ENCODE measurements around the gene KDELR3.
"Not testable (repeated sequence)": the region's sequence is repeated elsewhere in the genome, so short reads cannot be mapped to it uniquely, and the experiment has no call there.

The KDELR3 gene

DNA sequence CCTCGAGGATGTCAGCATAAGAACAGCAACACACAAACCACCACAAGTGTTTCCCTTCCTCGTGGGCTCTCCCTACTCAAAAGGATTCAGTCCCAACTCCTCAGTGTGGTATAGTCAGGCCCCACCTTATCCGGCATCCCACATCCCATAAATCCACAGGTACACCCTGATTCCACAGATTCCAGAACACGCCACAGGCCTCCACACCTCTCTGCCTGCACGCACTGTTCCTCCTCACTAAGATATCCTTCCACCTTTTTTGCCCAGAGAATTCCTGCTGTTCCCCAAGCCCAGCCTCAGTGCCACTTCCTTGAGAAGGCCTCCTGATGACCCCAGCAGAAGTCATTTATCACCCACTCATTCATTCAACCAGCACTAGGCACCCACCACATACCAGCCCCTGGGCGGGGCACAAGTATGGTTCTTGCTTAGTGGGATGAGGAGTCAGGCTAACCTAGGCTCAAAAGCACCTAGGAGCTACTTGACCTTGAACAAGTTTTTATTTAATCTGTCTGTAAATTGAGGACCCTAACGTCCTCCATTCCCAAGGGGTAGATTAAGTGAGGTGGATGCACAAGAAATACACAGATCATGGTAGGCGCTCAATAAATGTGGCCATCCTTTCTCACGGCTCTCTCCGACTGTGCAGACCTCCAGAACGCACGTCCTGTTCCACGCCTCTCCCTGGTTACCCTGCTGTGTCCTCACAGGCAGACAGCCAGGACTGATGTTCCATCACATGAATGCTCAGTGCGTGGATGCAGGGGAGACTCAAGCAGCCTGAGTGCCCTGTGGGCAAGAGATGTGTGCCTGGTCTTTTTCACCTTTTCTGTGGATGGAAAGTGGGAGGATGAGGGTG lies 10.8 kb upstream of the KDELR3 start:
- DNase-seq: no peak

DNA sequence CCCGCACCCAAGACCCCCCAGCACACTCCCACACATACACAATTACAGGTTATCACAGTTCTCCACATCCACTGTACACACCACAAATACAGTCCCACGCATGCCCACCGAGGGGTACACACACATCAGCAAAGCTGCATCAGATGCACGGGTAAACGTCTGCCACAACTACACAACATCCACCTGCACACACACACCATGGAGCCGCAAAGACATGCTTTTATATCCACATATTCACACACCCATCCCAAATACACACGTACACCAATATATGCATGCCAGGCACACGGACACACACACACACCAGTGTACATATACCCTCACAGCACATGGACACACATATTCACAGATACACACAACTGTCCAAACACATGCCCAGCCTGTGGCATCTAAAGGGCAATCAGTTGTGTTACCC lies 7.5 kb upstream of the KDELR3 start:
- no peak for DNase-seq

DNA sequence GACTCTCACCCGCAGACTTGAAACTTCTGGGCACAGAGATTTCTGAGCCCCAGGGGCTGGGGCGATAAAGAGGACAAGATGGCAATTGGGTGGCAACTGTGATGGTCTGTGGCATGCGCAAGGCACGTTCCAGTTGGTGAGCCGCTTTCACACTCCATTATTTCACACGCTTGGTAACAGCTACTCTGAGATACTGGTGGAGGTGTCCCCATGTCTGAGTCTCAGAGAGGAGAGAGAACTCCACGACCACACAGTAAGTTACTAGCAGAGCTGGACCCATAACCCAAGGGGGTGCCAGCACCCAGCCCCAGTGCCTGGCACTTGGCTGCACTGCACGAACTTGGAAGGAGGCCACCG lies 6.9 kb upstream of the KDELR3 start:
- no peak for DNase-seq

DNA sequence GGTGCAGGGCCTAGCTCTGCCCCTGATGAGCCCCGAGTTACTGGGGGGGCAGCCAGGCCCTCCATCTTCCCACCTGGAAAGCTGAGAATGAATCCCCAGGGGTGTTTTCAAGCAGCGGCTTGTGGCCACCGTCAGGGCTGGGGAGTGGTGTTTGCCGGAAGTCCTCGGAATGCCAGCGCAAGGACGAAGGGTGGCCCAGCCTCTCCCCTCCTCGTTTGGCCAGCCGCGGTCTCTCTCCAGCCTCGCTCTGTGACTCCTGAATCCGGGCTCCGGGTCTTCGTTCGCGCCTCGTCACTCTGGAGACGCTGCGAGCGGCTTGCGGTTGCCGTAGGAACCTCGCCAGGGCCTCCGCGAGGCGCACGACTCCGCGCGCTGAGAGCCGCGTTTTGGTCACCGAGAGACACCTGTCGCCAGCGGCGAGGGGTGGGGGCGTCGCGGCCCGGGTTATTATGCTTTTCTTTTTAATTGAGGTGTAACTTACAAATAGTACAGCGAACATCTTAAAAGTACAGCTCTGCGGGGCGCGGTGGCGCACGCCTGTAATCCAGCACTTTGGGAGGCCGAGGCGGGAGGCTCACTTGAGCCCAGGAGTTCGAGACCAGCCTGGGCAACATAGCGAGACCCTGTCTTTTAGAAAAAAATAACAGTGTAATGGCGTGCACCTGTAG lies 6.3 kb upstream of the KDELR3 start:
- peak; percentile 35 for DNase-seq

DNA sequence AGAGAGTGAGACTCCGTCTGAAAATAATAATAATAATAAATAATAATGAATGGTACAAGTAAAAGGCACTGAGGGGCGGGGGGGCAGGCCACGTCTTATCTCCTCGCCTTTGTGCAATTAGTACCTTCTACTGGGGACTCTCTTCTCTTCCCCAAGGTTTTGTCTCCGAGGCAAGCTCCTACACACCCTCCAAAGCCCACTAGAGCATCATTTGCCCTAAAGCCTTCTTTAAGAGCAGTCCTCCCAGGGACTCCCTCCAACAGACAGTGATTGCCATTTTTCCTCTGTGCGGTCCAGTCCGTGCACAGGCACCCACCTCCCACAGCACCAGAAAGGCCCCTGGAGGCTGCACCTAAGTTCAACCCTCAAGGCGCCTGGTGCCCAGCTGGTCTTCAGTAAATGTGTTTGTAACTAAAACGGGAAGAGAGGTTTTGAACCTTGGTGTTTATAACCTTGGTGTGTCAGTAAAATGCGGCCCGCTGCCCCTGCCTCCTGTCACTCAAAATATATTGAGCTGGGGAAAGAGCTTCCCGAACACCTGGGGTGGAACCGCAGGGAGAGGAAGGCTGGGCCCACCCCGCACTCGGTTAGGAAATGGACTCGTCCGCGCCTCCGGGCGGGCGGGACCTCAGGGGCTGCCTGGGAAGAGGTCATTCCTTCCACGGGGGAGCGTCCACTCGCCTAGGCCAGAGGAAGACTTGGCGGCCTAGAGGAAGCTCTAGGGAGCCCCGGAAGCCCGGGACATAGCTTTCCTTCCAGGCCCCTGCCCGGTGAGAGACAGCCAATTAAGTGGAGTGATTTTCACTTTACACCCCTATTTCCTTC lies 4.7 kb upstream of the KDELR3 start:
- no peak for DNase-seq

DNA sequence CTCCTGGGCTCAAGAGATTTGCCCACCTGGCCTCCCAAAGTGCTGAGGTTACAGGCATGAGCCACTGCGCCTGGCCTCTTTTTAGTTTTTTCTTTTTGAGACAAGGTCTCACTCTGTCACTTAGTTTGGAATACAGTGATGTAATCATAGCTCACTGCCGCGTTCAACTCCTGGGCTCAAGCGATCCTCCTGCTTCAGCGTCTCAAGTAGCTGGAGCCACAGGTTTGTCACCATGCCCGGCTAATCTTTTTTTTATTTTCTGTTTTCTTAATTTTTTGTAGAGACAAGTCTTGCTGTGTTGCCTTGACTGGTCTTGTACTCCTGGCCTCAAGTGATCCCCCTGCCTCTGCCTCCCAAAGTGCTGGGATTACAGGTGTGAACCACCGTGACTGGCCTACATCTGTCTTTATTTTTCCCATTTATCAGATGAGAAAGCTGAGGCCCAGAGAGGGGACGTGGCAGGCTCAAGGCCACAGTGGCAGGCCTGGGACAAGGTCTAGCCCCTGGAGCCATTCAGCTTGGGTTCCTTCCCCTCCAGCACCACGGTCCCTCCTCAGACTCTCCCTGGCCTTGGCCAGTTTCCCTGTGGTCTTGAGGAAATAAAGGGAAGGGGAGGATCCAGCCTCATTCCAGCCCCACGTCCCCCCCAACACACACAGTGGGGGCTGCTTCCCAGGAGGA lies 2.8 kb upstream of the KDELR3 start:
- no peak for DNase-seq

DNA sequence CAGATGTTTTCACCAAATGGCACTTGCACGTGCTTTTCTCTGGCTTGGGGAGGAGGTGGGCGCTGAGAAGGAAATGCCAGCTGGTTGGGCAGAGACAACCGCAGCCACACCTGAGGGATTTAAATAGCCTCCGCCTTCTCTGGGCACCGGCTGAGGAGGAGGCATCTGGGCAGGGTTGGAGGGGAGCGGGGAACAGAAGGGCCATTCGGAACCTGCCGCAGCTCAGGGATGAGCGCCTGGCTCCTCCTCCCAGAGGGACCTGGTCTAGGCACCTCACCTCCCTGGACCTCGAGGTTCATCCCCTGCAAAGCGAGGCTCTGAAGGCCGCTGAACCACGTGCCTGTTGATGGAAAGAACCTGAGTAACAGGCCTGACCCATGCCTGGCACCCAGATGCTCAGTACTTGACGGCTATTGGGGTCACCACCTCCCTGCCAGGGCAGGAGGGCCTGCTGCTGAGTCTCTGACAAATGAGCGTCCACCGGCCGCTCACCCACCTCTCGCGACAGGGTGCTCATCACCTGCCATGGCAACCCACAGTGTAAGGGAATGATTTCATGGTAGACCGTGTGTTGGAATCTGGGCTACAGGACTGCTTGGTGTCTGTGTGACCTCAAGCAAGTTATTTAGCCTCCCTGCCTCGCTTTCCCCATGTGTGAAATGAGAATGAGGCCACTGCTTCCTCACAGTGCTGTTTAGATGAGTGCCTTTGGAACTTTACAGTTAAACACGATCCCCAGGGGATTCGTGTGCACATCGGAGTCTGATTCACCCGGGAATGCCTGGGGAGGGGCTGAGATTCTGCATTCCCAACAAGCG lies 2.0 kb upstream of the KDELR3 start:
- no peak for DNase-seq

DNA sequence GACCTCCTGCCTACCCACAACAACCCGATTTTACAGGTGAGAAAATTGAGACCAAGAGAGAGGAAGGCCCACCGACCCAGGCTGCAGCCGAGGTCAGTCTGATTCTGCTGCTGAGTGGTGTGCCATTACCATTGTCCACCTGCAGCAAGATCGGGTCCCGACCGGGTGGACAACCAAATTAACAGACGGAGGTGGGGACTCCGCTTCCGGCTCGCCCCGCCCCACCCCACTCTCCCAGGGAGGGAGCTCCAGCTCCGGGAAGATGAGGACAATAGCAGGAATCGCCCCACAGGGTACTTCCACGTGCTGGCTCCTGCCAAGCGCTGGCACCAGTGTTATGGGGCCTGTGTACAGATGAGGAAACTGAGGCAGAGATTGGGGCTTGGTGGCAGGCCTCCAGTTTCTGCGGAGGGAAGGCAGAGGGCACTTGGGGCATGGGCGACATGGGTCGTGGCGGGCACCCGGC lies 425 bp upstream of the KDELR3 start:
- DNase-seq: no peak

DNA sequence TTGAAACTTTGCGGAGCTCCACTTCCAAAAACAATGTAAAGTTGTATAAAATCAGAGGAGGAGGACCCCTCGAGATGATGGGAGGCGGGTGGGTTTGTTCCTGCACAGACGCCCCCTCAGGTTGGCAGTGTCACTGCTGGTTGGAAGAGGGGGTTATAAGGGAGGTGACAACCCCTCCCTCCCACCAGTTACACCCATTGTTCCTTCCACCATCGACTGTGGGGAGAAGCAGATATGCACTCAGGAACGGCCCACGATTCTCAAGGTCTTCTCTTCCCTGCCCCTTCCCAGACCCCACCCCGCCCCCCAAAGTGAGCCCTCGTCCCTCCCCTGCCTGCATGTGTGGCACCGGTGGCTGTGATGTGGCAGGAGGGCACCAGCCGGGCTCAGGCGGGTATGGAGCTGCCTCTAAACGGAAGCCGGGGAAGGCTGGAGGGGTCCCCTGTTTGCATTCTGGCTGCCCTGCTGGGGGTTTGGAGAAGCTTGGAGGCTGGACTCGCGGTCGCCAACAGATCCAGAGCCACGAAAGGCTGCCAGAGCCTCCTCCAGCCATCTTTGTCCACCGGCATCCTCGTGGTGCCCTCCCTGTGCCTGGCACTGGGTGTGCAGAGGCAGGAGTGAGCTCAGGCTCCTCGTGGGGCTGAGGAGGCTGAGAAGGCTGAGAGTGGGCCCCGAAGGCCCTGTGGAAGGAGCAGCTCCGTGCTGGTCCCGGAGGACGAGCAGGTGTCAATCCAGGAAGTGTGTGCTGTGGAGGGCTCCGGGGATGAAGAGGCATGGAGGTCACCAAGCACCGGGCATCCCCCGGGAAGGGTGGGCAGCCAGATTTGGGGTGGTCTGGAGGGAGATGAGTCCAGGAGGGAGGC lies 778 bp downstream of the KDELR3 start:
- DNase-seq: no peak

DNA sequence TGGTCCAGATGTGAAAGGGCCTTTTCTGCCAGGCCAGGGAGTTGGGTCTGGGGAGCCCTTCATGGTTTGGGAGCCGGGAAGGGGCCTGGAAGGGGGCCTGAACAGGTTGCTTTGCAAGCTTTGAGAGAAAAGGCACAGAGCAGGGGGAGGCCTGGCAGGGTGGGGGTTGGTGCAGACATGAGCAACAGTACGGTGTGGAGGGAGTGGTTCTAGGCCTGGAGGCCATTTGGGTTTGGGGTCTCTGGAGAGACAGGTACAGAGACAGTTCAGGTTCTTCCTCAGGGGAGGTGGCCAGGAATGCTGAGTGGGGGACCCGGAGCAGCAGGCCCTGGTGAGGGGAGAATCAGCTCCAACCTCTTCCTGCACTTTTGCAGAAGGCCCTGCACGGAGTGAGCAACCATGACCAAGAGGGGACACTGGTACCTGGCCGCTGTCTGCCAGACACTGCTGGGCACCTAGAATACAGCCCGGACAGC lies 1.4 kb downstream of the KDELR3 start:
- DNase-seq: no peak

DNA sequence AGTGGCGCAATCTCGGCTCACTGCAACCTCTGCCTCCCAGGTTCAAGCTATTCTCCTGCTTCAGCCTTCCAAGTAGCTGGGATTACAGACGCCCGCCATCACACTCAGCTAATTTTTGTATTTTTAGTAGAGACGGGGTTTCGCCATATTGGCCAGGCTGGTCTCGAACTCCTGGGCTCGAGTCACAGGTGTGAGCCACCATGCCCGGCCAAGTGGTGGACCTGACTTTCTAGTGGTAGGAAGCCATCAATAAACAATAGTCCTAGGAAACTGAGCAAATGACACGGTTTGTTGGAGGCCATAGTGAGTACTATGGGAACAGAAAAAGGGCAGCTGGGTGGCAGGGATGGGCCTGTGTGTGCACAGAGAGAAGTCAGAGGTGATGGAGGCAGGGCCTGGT lies 2.3 kb downstream of the KDELR3 start:
- not testable (repeated sequence) for DNase-seq

DNA sequence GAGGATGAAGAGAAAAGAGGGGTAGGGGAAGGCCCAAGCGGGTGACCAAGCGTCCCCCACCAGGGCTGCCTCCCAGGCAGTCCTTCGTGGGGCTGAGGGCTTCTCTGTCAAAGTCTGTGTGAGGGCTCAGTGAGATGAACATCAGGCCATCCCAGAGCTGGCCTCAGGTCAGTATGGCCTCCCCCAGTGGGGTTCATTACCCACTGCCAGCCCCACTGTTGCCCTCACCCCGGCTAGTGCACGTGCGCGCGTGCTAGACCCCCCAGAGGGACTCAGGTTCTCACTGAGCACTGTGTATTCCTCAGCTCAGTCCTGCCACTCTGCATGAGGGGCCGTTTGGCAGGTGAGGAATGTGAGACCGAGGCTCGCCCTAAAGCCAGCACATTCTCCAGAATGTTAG lies 3.3 kb downstream of the KDELR3 start:
- no peak for DNase-seq

DNA sequence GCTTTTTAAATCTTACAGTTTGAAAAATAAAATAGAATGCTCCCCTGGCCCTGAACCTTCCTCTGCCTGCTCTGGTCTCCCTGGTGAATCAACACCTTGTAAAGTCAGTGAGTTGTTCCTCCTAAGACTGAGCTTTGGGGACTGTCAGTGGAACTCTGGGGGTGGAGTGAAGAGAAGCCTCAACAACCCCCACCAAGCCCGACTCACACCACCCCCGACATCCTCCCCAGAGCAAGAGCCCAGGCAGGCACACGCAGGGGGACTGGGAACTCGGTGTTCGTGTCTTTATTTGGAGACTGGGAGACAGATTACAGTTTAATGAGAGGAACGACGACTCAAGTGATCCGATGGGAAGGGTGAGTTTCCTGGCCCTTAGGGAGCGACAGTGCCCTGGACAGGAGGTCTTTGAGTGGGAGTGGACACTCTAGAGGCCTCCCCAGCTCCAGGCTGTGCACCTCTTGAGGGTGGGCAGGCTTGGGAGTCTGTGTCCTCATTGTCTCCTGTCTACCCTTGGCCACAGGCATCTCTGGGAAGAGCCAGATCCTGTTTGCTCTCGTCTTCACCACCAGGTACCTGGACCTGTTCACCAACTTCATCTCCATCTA lies 6.2 kb downstream of the KDELR3 start:
- DNase-seq: no peak

DNA sequence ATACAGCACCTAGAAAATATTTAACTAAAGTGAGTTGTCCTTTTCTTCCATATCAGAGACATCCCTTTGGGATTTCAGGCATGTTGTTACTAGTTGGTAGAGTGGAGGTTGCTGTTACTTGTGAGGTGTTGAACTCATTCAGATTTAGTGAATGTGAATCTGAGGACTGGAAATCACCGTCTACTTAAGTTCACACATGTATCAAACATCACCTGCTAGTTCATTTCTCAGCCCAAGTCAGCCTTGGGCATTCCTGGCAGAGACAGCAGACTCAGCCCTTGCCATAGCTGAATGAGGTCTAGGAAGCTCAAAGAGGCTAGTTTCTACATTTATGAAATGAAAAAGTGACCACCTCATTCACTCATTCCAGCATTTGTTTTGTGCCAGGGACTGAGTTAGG lies 9.7 kb downstream of the KDELR3 start:
- no peak for DNase-seq

DNA sequence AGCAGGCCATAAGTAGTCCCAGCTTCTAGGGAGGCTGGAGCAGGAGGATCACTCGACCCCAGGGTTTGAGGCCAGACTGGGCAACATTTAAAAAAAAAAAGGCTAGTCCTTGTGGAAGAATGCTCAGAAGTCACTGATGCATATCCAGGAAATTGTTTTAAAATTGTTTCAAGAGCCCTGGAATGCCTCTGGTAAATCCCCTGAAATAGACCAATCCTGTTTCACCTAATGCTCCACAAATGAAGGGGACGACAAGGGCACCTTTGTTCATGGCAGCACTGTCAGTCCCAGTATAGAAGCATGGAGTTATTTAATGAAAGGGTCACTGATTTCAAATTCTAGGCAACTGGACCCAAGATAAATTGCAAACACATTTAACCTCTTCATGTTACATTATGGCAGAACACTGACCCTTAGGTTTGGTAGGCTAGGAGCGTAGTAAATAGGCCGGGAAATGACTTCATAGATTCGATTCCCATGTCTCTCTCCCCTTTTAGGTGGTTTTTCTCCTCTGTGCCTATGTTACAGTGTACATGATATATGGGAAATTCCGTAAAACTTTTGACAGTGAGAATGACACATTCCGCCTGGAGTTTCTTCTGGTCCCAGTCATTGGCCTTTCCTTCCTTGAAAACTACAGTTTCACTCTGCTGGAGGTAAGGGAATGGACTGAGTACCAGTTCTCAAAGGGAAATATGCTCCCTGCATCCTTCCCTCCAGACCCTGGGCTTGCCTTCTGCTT lies 11.4 kb downstream of the KDELR3 start:
- DNase-seq: no peak

DNA sequence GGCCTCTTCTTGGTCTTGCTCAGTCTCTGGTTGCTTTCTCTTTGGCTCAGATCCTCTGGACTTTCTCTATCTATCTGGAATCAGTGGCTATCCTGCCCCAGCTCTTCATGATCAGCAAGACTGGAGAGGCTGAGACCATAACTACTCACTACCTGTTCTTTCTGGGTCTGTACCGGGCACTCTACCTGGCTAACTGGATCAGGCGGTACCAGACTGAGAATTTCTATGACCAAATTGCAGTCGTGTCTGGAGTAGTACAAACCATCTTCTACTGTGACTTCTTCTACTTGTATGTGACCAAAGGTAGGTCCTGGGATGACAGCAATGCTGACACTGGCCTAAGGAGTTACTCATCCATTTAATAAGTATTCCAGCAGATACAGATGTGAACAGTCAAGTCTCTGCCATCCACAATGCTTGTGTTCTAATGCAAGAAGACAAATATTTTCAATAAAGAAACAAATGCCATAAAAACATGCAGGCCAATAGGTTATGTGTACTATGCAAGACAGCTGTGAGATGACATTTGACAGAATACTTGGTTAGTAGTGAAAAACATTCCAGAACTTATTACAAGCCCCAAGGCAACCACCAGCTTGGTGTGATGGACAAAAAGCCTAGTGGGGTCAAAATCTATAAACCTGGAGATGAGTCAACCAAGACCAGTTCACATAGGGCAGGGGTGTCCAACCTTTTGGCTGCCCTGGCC lies 13.4 kb downstream of the KDELR3 start:
- DNase-seq: no peak

DNA sequence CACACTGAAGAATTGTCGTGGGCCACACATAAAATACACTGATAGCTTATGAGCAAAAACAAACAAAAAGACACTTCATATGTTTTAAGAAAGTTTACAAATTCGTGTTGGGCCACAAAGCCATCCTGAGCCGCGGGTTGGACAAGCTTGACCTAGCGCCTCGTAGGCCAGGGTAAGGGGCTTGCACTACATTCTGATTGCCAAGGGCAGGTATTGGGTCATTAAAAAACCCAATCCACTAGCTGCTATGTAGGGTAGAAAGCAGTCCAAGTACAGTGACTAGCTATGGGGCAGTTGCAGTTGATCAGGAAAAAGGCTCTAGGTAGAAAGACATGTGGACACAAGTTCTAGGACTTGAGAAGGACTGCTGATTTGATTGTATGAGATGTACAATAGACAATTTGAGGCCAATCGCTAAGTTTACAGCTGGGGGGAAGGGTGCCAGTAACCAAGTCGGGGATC lies 14.0 kb downstream of the KDELR3 start:
- no peak for DNase-seq

DNA sequence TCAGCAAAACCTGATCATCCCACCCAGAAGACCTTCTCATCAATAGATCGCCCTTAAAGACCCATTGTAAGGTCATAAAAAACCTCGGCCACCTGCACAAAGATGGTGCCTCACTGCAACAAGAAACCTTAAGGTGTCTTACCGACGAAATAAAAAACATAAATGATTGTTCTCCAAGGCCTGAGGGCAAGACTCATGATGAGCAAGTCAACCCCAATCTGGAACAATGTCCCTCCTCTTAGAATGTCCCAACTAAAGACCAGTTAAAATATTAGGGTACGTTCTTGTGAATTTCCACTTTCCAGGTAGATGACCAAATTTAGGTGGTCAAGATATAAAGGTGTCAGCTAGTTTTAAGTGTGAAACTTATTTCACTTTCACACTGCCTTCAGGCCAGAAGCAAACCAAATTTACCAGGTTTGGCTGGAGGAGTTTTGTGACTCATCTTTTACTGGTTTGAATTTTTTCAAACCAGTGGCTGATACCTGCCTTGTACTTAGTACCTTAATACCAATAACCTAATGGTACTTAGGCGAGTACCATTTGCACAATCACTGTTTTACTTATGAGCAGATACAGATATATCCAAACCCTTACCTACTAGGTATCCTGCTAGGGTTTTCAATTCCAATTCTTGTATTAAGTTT lies 14.9 kb downstream of the KDELR3 start:
- no peak for DNase-seq
